ENCODE measurements around the gene ABCC9.

The ABCC9 gene

DNA sequence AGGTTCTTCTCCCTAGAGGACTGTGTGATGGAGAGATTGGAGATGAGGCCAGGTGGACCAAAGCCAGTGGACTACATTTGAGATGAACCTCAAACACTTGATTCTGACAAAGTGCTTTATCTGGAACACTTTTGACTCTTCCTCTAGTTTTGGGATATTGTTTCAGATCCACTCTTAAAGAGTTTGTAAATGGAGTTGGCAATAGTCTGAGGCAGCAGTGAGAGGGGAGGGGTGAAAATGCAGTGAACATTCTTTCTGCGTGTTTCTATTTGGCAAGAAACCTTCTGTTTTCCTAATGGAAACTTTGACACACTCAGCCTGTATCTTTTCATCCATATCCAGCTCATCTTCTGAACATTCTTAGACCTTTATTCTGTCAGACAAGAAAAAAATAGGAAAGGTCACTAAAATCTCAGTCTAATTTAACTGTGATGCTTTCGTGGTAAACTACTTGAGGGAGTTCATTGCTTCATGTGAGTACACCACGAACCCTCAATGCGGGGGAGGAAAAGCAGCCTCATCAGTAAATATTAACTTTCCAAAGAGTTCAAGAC lies 109.4 kb downstream of the ABCC9 start:
- no peak for DNase-seq (ENCODE audit: extremely low spot score)
- ChIA-PET CTCF (no interaction called here), POLR2A (no interaction called here)
- TF ChIP-seq, protein P1, sequence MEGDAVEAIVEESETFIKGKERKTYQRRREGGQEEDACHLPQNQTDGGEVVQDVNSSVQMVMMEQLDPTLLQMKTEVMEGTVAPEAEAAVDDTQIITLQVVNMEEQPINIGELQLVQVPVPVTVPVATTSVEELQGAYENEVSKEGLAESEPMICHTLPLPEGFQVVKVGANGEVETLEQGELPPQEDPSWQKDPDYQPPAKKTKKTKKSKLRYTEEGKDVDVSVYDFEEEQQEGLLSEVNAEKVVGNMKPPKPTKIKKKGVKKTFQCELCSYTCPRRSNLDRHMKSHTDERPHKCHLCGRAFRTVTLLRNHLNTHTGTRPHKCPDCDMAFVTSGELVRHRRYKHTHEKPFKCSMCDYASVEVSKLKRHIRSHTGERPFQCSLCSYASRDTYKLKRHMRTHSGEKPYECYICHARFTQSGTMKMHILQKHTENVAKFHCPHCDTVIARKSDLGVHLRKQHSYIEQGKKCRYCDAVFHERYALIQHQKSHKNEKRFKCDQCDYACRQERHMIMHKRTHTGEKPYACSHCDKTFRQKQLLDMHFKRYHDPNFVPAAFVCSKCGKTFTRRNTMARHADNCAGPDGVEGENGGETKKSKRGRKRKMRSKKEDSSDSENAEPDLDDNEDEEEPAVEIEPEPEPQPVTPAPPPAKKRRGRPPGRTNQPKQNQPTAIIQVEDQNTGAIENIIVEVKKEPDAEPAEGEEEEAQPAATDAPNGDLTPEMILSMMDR (IDR thresholded peaks at IDR 0.05; ENCODE audit: control extremely low read depth, extremely low read depth, low read depth, missing control alignments) = no peak

DNA sequence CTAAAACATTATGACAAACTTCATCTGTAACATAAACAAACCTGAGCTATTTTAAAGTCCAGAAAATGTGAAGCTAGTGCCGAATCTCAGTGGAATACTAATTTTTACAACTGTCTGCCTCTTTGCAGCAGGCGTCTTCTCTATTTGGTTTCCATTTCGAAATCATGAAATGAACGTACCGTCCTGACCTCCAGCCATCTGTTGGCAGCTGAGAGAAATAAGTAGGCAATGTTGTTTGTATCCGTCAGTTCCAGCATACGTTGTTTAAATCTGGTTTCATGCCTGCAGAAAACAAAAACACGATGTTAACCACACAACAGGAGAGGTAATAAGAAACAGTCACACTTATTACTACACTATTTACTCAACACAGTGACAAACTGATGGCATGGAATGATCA lies 112.4 kb downstream of the ABCC9 start:
- DNase-seq (ENCODE audit: extremely low spot score) = no peak
- TF ChIP-seq, protein P1 (IDR thresholded peaks at IDR 0.05; ENCODE audit: control extremely low read depth, extremely low read depth, low read depth, missing control alignments) = no peak
- ChIA-PET CTCF (interaction anchor here (1.0 to 1.5 kb wide), 2 partner anchors 11 to 16 kb away, joined by 3 to 4 read pairs; no protein-coding TSS in a partner anchor), POLR2A (no interaction called here)

DNA sequence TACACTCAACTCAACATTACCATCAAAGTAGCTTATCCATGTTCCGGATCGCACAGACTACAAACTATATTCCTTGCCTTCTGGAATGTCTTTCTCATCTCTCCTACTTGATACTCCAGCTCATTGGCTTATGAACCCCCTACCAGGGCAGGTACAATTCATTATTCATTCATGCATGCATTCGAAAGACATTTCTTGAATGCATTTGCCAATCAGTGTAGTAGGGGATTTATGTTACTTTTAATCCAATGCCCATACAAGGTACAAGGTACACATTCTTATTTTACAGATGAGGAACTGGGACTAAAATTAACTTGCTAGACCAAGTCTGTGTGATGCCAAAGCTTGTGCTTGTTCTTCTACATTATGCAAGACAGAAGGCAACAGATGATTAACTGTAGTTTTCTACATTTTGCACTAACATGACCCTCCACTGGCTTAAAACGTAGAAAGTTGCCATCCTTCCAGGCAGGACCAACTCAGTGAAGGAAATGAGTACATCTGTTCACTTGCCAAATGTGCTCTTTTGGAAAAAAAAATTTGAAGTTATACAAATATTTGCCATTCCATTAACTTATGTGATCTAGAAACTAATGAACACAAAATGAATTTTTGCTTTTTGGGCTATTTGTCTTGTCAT lies 113.0 kb downstream of the ABCC9 start:
- TF ChIP-seq, protein P1 (IDR thresholded peaks at IDR 0.05; ENCODE audit: control extremely low read depth, extremely low read depth, low read depth, missing control alignments) = no peak
- CTCF ChIA-PET = interaction anchor here (1.0 to 1.5 kb wide), 3 partner anchors 12 to 16 kb away, joined by 3 to 4 read pairs (median 3); no protein-coding TSS in a partner anchor
- POLR2A ChIA-PET = no interaction called here
- DNase-seq (ENCODE audit: extremely low spot score) = no peak

DNA sequence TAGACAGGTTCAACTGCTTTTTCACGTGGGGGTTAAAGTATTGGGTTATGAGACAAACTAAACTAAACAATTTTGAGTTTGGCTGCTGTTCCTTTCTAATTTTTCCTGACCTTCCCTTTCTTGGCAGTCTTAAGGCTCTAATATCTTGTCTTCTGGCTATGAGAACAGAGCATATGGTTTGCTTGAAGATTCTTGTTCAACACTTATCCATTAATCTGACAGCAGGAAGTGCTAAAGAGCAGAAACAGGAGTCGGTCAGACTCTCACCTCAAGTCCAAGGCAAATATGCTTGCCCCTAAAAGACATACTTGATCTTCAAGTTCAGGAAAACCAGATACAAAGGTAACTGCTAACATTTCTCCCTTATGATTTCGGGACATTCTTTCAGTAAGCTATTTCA lies 114.1 kb downstream of the ABCC9 start:
- DNase-seq (ENCODE audit: extremely low spot score) = no peak
- CTCF ChIA-PET = interaction anchor here (1.0 kb wide), 1 partner anchor 18 kb away, joined by 3 read pairs; no protein-coding TSS in a partner anchor
- TF ChIP-seq, protein P1 (IDR thresholded peaks at IDR 0.05; ENCODE audit: control extremely low read depth, extremely low read depth, low read depth, missing control alignments) = no peak
- POLR2A ChIA-PET = no interaction called here

DNA sequence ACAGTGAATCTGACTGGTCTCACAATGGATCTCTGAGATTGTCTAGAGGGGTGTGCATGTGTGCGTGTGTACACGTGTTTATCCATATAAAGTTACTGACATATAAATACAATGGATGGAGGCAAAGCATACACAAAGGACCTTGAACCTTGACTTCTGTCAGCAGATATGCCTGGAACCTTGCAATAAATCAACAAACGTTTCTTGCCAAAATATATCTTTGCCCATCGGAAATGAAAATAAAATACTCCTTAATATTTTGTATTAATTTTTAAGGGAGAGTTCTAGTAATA lies 114.7 kb downstream of the ABCC9 start:
- TF ChIP-seq, protein P1 (IDR thresholded peaks at IDR 0.05; ENCODE audit: control extremely low read depth, extremely low read depth, low read depth, missing control alignments) = no peak
- no peak for DNase-seq (ENCODE audit: extremely low spot score)
- CTCF ChIA-PET = no interaction called here
- POLR2A ChIA-PET = no interaction called here

DNA sequence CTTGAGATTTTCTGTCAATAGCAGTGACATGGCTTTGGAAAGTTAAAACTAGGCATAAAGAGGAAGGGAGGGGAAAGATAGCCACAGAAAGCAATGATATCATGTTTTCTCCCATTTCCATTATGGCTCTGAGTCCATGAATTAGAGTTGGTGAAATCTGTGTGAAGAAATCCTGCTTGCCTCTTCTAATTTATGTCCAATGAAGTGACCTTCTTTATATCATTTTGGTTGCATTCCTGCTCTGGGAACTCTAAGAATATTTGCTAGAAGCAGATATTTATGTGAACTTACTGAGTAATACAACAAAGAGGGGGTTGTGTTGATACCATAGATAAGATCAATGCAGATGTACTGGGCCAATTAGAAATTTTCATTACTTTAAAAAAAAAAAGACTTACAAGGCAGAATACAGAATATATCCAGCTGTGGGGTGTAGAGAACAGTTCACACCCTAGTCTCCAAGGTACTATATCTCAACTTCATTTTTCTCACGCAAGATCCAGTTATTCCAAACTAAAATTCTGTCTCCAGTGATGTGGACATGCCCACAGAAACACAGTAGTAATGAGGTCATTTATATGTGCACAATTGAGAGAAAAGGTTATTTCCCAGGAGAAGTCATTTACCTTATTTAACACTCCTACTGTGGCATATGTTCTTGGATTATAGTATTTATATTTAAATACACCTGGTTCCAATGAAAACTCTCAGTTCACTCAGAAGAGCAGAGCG lies 115.2 kb downstream of the ABCC9 start:
- ChIA-PET POLR2A (no interaction called here), CTCF (no interaction called here)
- TF ChIP-seq, protein P1 (IDR thresholded peaks at IDR 0.05; ENCODE audit: control extremely low read depth, extremely low read depth, low read depth, missing control alignments) = no peak
- DNase-seq (ENCODE audit: extremely low spot score) = no peak
